ENCODE results near the gene SLC9A1.

SLC9A1 gene

GRCh38 chr1:27150183-27150582 lies 4.7 kb downstream of the SLC9A1 start:
- DNase-seq = no peak

GRCh38 chr1:27149762-27150113 lies 5.2 kb downstream of the SLC9A1 start:
- DNase-seq = no peak

- DNase-seq = no peak
Measured at GRCh38 chr1:27149084-27149761, 5.7 kb downstream of the SLC9A1 start.

- no peak for DNase-seq
Measured at GRCh38 chr1:27148591-27148990, 6.3 kb downstream of the SLC9A1 start.

GRCh38 chr1:27147842-27148518 lies 6.9 kb downstream of the SLC9A1 start:
- DNase-seq = no peak

GRCh38 chr1:27145934-27146354 lies 9.0 kb downstream of the SLC9A1 start:
- DNase-seq = no peak

GRCh38 chr1:27144920-27145661 lies 9.8 kb downstream of the SLC9A1 start:
- DNase-seq = no peak

GRCh38 chr1:27144049-27144748 lies 10.7 kb downstream of the SLC9A1 start:
- no peak for DNase-seq

- no peak for DNase-seq
Measured at GRCh38 chr1:27143401-27143800, 11.5 kb downstream of the SLC9A1 start.

- DNase-seq = no peak
Measured at GRCh38 chr1:27142464-27142863, 12.5 kb downstream of the SLC9A1 start.

GRCh38 chr1:27141266-27142003 lies 13.5 kb downstream of the SLC9A1 start:
- DNase-seq = no peak

- DNase-seq = no peak
Measured at GRCh38 chr1:27139980-27140379, 14.9 kb downstream of the SLC9A1 start.

- no peak for DNase-seq
Measured at GRCh38 chr1:27138927-27139326, 16.0 kb downstream of the SLC9A1 start.

GRCh38 chr1:27138368-27138767 lies 16.6 kb downstream of the SLC9A1 start:
- no peak for DNase-seq

GRCh38 chr1:27137544-27138075 lies 17.3 kb downstream of the SLC9A1 start:
- no peak for DNase-seq

GRCh38 chr1:27136998-27137542 lies 17.9 kb downstream of the SLC9A1 start:
- DNase-seq = peak; percentile 66

GRCh38 chr1:27136236-27136551 lies 18.7 kb downstream of the SLC9A1 start:
- no peak for DNase-seq

- DNase-seq = no peak
Measured at GRCh38 chr1:27135541-27136235, 19.2 kb downstream of the SLC9A1 start.

- no peak for DNase-seq
Measured at GRCh38 chr1:27133991-27134390, 20.9 kb downstream of the SLC9A1 start.

GRCh38 chr1:27133158-27133557 lies 21.8 kb downstream of the SLC9A1 start:
- DNase-seq = no peak

GRCh38 chr1:27132624-27133023 lies 22.3 kb downstream of the SLC9A1 start:
- no peak for DNase-seq

GRCh38 chr1:27132147-27132546 lies 22.8 kb downstream of the SLC9A1 start:
- no peak for DNase-seq

Data from stimulated activated CD4-positive, alpha-beta T cell treated with anti-CD3 and anti-CD28 coated beads, Interleukin-12 subunit alpha, Interleukin-12 subunit beta, amount 100 ng/mL, for 4 hours (primary cell).